GM19099 (cell line): ENCODE measurements around the gene PTX3.

Experiments
- POLR2A ChIP-seq: IDR thresholded peaks from 3 replicates; pipeline ENCODE4 v1.6.1; 2011; ENCODE audit warnings: low read depth; ENCODE audit not compliant: insufficient read length; ENCODE audit errors: extremely low read depth

The PTX3 gene

GRCh38 chr3:157445857-157446256 is 9.2 kb downstream of the PTX3 start:
- no peak for TF ChIP-seq POLR2A

- no peak for TF ChIP-seq POLR2A
These were observed 10.5 kb downstream of the PTX3 start for GRCh38 chr3:157447026-157447694.

GRCh38 chr3:157452097-157452496 is 15.4 kb downstream of the PTX3 start:
- TF ChIP-seq POLR2A: no peak

- TF ChIP-seq POLR2A: no peak
These were observed 17.2 kb downstream of the PTX3 start for GRCh38 chr3:157453824-157454223.

DNA sequence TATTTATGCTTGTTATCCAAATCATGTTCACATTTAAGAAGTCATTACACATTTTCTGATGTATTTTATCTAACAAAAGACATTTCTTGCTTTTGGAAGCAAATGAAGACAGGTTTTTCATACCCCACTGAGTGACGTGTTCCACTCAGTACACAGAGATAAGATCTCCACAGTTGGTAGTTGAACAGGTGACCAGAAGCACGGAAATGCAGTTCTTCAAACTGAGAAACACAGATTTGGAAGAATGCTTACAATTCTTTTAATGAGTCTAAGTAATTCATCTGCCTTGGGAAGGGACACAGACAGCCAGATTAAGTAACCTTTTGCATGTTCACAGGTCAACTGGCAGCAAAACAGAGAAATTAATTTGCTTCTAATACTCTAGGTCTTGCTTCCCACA is 23.1 kb downstream of the PTX3 start:
- TF ChIP-seq POLR2A: no peak

GRCh38 chr3:157460253-157460652 is 23.6 kb downstream of the PTX3 start:
- TF ChIP-seq POLR2A: no peak

DNA sequence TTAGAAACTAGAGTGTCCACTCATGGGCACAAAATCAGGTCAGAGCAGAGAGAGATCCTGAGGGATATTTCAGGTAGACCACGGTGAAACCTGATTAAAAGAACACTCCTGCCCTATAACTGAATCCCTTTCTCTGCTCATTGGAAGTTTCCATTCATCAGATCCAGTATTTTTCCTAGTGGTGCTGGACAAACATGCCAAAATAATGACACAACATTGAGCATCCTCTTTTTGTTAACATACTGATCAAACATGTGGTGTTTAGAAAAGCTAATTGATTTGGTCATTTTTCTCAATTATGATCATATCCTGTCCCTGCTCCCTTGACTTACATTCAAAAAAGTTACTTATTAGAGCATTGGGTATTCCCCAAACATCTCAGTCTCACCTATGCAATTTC is 27.2 kb downstream of the PTX3 start:
- TF ChIP-seq POLR2A: no peak

- no peak for TF ChIP-seq POLR2A
These were observed 27.7 kb downstream of the PTX3 start for GRCh38 chr3:157464321-157464720.

DNA sequence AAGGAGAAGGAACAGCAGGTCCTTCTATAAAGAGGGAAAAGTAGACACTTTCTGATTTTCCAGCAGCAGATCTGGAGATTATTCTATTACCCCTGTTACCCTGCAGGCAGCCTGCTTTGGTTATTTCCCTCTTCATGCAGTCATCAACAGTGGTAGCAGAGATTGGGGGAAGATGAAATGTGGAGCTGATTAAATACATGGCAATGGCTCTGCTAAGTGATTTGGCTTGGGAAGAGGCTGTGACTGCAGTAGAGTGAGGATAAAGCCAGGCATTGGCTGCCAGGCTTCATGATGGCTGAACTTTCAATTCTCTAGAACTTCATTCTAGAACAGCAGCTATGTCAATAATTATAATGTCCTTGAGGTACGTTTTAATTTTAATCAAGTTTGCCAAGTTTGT is 29.1 kb downstream of the PTX3 start:
- TF ChIP-seq POLR2A: no peak

DNA sequence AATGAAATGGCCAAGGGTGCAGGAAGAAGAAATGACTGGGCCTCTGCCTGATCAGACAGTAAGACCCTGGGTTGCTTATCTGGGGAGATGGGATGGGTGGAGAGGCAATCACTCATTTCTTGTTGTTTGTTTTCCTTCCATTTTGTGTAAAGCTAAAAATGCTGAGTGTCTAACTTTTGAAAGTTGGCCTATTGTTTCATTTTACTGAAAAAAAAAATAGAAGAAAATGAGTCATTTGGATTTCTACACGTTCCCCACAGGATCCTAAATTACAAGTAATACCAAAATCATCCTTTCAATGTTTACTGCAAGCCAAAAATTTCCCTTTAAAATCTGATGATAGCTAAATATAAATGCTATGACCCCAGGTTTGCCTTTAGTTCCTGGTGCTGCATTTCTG is 30.6 kb downstream of the PTX3 start:
- TF ChIP-seq POLR2A: no peak

- no peak for TF ChIP-seq POLR2A
These were observed 33.1 kb downstream of the PTX3 start for GRCh38 chr3:157469561-157470294.

- no peak for TF ChIP-seq POLR2A
These were observed 34.4 kb downstream of the PTX3 start for GRCh38 chr3:157471064-157471463.

GRCh38 chr3:157472648-157473047 is 36.0 kb downstream of the PTX3 start:
- no peak for TF ChIP-seq POLR2A

DNA sequence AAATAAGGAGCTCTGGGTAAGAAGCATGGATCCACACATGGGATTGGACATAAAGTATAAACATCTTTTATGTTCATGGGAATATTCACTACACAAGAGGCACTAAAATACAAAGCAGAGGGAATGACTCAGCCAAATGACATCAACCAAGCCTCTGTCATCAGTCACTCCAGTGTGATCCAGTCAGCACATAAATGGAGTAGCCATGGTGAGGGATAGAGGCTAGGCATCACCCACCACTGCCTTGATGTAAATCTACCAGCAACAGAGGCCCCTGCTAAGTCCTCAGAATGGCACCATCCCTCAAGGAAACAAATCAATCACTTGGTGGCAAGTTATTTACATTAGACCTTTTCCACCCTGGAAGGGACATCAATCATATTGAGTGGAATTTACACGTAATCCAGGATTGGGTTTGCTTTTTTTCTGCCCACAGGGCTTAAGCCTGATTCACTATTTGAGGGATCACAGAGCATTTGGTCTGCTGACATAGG is 39.3 kb downstream of the PTX3 start:
- TF ChIP-seq POLR2A: no peak

GRCh38 chr3:157477441-157477840 is 40.8 kb downstream of the PTX3 start:
- no peak for TF ChIP-seq POLR2A
